Measurements from ENCODE around the gene SMG6. TPM values are rescaled to one million over a fixed set of nuclear protein-coding genes. Genes with fewer than 3 reads are reported as not detected.

The SMG6 gene
- total RNA-seq, 1 donor from 2014 or later = 39.7 TPM

- peak overlapping the region; percentile 83 for H3K9ac ChIP-seq (ENCODE audit: low read length)
- H3K27me3 Mint-ChIP-seq (ENCODE audit: low read depth, unreplicated experiment) = no peaks in the 10 kb centered on the region
Observed at GRCh38 chr17:2233441-2233947, 70.1 kb downstream of the SMG6 start.

GRCh38 chr17:2232244-2232638 is 71.3 kb downstream of the SMG6 start:
- H3K79me2 ChIP-seq (ENCODE audit: insufficient read depth, low read length) = peaks cover 30% of the 10 kb centered on the region
- Mint-ChIP-seq H3K9me3 (ENCODE audit: unreplicated experiment) (no peaks in the 10 kb centered on the region), H3K27ac (ENCODE audit: unreplicated experiment) (peak overlapping the region; percentile 81), H3K4me3 (ENCODE audit: unreplicated experiment) (no peak overlapping the region), H3K36me3 (ENCODE audit: low read depth, unreplicated experiment) (peaks cover 25% of the 10 kb centered on the region), H3K27me3 (ENCODE audit: low read depth, unreplicated experiment) (no peaks in the 10 kb centered on the region), H3K4me1 (ENCODE audit: low read depth, unreplicated experiment) (peaks cover 65% of the 10 kb centered on the region)
- H4K20me1 ChIP-seq (ENCODE audit: insufficient read depth, low read length) = no peaks in the 10 kb centered on the region
- peaks cover 37% of the 10 kb centered on the region for H3K4me1 ChIP-seq (ENCODE audit: insufficient read depth, low read length)
- TF ChIP-seq CTCF (IDR thresholded peaks at IDR 0.05; ENCODE audit: insufficient read depth, low read depth, low read length) (no peak), EZH2 (IDR thresholded peaks at IDR 0.05; ENCODE audit: insufficient read depth, low read length) (no peak)
- DNase-seq (ENCODE audit: low read depth) (peak; percentile 99), FAIRE-seq (no peak)
- peak overlapping the region; percentile 95 for H3K27ac ChIP-seq (ENCODE audit: low read depth, low read length)
- no peak overlapping the region for H2AFZ ChIP-seq (ENCODE audit: low read depth, low read length)
- peak overlapping the region; percentile 83 for H3K9ac ChIP-seq (ENCODE audit: low read length)
- no peak overlapping the region for H3K4me3 ChIP-seq (ENCODE audit: insufficient read depth, low read depth, low read length)
- H3K4me2 ChIP-seq (ENCODE audit: low read length) = peak overlapping the region; percentile 56
- no peaks in the 10 kb centered on the region for H3K36me3 ChIP-seq (ENCODE audit: insufficient read depth, low read length)
- no peaks in the 10 kb centered on the region for H3K9me3 ChIP-seq (ENCODE audit: insufficient read depth, low read depth, low read length)
- H3K27me3 ChIP-seq (ENCODE audit: insufficient read depth, low read length) = no peaks in the 10 kb centered on the region

More at GRCh38 chr17:2233441-2233947, 70.1 kb downstream of the SMG6 start:
- DNase-seq (ENCODE audit: low read depth) (peak; percentile 91), FAIRE-seq (no peak)
- H3K27ac ChIP-seq (ENCODE audit: low read depth, low read length) = peak overlapping the region; percentile 95
- H3K4me3 ChIP-seq (ENCODE audit: insufficient read depth, low read depth, low read length) = no peak overlapping the region
- Mint-ChIP-seq H3K36me3 (ENCODE audit: low read depth, unreplicated experiment) (peaks cover 28% of the 10 kb centered on the region), H3K4me1 (ENCODE audit: low read depth, unreplicated experiment) (peaks cover 70% of the 10 kb centered on the region), H3K4me3 (ENCODE audit: unreplicated experiment) (no peak overlapping the region), H3K9me3 (ENCODE audit: unreplicated experiment) (no peaks in the 10 kb centered on the region), H3K27ac (ENCODE audit: unreplicated experiment) (peak overlapping the region; percentile 85)
- no peaks in the 10 kb centered on the region for H4K20me1 ChIP-seq (ENCODE audit: insufficient read depth, low read length)
- H3K4me1 ChIP-seq (ENCODE audit: insufficient read depth, low read length) = peaks cover 50% of the 10 kb centered on the region
- H3K79me2 ChIP-seq (ENCODE audit: insufficient read depth, low read length) = peaks cover 32% of the 10 kb centered on the region
- peak overlapping the region; percentile 56 for H3K4me2 ChIP-seq (ENCODE audit: low read length)
- H2AFZ ChIP-seq (ENCODE audit: low read depth, low read length) = no peak overlapping the region
- TF ChIP-seq EZH2 (IDR thresholded peaks at IDR 0.05; ENCODE audit: insufficient read depth, low read length) = no peak
- TF ChIP-seq CTCF (IDR thresholded peaks at IDR 0.05; ENCODE audit: insufficient read depth, low read depth, low read length) = no peak
- no peaks in the 10 kb centered on the region for H3K36me3 ChIP-seq (ENCODE audit: insufficient read depth, low read length)
- H3K27me3 ChIP-seq (ENCODE audit: insufficient read depth, low read length) = no peaks in the 10 kb centered on the region
- H3K9me3 ChIP-seq (ENCODE audit: insufficient read depth, low read depth, low read length) = no peaks in the 10 kb centered on the region

GRCh38 chr17:2230877-2231276 is 72.7 kb downstream of the SMG6 start:
- Histone ChIP-seq H3K9me3 (ENCODE audit: insufficient read depth, low read depth, low read length) (no peaks in the 10 kb centered on the region), H3K4me2 (ENCODE audit: low read length) (peak overlapping the region; percentile 13), H3K9ac (ENCODE audit: low read length) (peak overlapping the region; percentile 68), H3K27me3 (ENCODE audit: insufficient read depth, low read length) (no peaks in the 10 kb centered on the region), H4K20me1 (ENCODE audit: insufficient read depth, low read length) (no peaks in the 10 kb centered on the region), H3K36me3 (ENCODE audit: insufficient read depth, low read length) (no peaks in the 10 kb centered on the region), H3K79me2 (ENCODE audit: insufficient read depth, low read length) (peaks cover 30% of the 10 kb centered on the region), H2AFZ (ENCODE audit: low read depth, low read length) (no peak overlapping the region), H3K4me3 (ENCODE audit: insufficient read depth, low read depth, low read length) (no peak overlapping the region), H3K27ac (ENCODE audit: low read depth, low read length) (peak overlapping the region; percentile 63), H3K4me1 (ENCODE audit: insufficient read depth, low read length) (peaks cover 37% of the 10 kb centered on the region)
- TF ChIP-seq EZH2 (IDR thresholded peaks at IDR 0.05; ENCODE audit: insufficient read depth, low read length) = no peak
- no peak for TF ChIP-seq CTCF (IDR thresholded peaks at IDR 0.05; ENCODE audit: insufficient read depth, low read depth, low read length)
- H3K27ac Mint-ChIP-seq (ENCODE audit: unreplicated experiment) = peak overlapping the region; percentile 84
- peak; percentile 93 for FAIRE-seq
- no peak overlapping the region for H3K4me3 Mint-ChIP-seq (ENCODE audit: unreplicated experiment)
- H3K27me3 Mint-ChIP-seq (ENCODE audit: low read depth, unreplicated experiment) = no peaks in the 10 kb centered on the region
- peaks cover 31% of the 10 kb centered on the region for H3K36me3 Mint-ChIP-seq (ENCODE audit: low read depth, unreplicated experiment)
- H3K4me1 Mint-ChIP-seq (ENCODE audit: low read depth, unreplicated experiment) = peaks cover 58% of the 10 kb centered on the region
- peak; percentile 68 for DNase-seq (ENCODE audit: low read depth)
- no peaks in the 10 kb centered on the region for H3K9me3 Mint-ChIP-seq (ENCODE audit: unreplicated experiment)

Data from astrocyte (in vitro differentiated cells and primary cell).